Right ventricle myocardium superior (tissue), 1 donor: ENCODE results near the gene ILF3. TPM values are rescaled to one million over a fixed set of nuclear protein-coding genes. Genes with fewer than 3 reads are reported as not detected.

Experiments used
- ATAC-seq: fragments of 200-7000 bp; cut with Tn5 transposase; one replicate; pipeline ENCODE4 v1.9.1; 2020; ENCODE audit warnings: mild to moderate bottlenecking; ENCODE audit not compliant: poor library complexity
- DNase-seq: peaks from one replicate; pipeline ENCODE4 v3.0.0-alpha.2; 2020
- intact Hi-C: fragments of 100-400 bp; cut with DNase I; formaldehyde crosslinking; loops from one replicate; pipeline ENCODE4 v1.11.2; 2022
- total RNA-seq: library from RNA; stranded (reverse); fragmentation: NEBNext Ultra II Directional; extraction: Animal tissue kit (Norgen Biotek cat#: 25700); gene quantifications from one replicate; pipeline ENCODE4 v1.2.1, GENCODE V29; 2021
- donor health status: DM: no; HTN: yes; CAD: no; lungs with severe emphysema.

The ILF3 gene
- total RNA-seq, 1 donor from 2014 or later, result 91.7 TPM

DNA sequence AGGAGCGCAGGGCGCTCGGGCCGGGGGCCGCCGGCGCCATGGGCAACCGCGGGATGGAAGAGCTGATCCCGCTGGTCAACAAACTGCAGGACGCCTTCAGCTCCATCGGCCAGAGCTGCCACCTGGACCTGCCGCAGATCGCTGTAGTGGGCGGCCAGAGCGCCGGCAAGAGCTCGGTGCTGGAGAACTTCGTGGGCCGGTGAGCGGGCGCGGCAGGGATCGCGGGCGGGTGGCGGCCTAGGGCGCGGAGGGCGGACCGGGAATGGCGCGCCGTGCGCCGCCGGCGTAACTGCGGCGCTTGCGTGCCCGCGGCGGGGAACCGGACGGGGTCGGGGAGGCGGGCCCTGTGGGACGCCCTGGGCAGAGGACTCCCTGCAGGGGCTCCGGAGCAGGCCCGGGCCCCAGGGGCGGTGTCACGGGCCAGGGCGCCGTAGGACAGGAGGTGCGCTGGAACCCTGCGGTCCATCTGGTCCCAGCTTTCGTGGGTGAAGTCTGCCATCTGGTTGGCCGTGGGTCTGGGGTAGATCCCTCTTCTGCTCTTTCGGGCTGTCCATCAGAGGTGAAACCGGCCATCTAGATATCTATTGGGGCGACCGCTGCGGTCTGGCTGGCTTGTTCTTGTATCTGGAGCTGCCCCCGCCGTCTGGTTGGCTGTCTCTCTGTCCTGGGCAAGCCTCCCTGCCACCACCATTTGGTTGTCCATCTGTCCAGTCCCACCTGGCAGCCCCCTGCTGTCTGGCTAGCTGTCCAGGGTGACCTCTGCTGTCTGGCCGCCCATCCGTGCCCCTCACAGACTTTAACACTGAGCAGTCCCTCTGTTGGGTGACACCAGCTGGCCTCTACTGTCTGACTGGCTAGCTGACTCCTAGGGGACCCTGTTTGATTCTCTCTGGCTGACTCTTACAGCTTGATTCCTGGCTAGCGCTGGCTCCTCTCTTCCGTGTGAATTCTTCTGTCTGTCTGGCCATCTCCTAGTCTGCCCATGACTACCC lies 64.4 kb downstream of the ILF3 start:
- peak; percentile 66 for DNase-seq
- intact Hi-C loops, result loop anchor here (2.0 kb wide), 1 partner anchor 50 kb away; no protein-coding TSS in a partner anchor
- peak; percentile 47 for ATAC-seq

DNA sequence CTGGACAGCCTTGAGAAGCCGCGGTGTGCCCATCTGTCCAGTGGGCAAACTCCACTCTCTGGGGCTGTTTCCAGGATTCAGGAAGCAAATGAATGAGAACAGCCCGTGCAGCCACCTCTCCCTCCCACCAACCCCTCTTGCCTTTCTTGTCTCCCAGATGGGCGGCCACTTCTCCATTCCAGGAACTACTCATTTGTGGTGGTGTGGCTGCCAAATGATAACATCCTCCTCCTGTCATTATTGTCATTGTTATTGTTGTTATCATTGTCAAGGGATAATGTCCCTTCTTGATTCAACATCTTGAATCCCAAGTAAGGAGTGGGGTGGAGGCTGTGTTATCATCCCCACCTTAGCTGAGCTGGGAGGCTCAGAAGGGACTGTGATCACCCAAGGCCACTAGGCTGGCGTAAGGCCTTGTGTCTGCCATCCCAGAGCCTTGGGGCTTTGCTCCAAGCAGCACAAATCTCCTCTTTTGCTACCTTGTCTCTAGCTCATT lies 65.4 kb downstream of the ILF3 start:
- DNase-seq, result no peak
- no peak for ATAC-seq
- intact Hi-C loops, result loop anchor here (2.0 kb wide), 1 partner anchor 49 kb away; no protein-coding TSS in a partner anchor

DNA sequence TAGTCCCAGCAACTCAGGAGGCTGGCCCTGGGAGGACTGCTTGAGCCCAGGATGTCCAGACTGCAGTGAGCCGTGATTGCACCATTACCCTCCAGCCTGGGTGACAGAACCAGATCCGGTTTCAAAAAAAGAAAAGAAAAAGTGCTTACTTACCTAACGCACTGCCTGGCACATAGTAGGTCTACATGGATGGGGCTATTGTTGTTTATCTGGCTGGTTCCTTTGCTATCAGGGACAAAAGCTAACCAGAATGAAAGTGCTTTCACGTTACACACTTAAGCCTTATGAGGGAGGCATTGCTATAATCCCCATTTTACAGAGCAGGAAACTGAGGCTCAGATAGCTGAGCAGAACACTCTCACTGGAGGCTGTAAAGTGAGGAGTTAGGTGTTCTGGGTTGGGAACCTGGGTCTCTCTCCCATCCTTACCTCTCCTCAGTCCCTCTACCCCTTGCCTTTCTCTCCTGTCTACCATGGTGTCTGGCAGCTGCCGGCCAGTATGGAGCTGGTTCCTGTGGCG lies 66.5 kb downstream of the ILF3 start:
- intact Hi-C loops, result no loop called here
- no peak for DNase-seq
- ATAC-seq, result no peak

DNA sequence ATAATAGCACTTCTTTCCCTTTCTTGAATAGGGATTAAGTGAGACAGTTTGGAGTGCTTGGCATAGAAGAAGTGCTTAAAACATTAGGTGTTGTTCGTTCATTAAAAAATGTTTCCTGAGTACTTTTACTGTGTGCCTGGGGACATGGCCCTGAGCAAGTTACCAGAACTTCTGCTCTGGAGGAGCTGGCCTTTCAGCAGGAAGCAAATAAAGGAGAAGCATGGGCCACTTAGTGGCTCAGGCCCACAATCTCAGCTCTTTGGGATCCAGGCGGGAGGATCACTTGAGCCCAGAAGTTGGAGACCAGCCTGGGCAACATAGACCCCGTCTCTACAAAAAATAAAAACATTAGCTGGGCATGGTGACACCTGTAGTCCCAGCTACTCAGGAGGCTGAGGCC lies 69.4 kb downstream of the ILF3 start:
- ATAC-seq (no peak), DNase-seq (no peak)
- intact Hi-C loops, result no loop called here

DNA sequence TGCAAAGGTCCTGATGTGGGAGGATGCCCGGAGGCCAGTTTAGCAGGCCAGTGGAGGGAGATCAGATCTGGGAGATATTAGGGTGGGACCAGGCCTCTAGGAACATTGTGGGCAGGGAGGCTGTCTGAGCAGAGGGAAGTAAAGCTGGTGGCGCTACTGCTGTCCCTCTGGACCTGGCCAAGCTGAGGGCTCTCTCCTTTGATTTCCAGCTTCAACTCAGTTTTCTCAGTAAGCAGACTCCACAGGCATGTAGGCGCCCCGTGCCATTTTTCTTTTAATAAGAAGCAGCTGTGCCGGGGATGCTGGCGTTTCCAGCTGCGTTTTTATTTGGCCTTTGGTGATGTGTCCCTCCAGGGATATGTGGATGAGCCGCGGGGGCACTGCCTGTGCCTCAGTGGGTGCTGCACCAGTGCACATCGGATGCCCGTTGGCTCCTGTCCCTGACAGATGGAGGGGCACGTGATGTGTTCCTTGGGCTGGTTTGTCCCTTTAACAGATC lies 70.5 kb downstream of the ILF3 start:
- DNase-seq, result no peak
- intact Hi-C loops, result no loop called here
- no peak for ATAC-seq

DNA sequence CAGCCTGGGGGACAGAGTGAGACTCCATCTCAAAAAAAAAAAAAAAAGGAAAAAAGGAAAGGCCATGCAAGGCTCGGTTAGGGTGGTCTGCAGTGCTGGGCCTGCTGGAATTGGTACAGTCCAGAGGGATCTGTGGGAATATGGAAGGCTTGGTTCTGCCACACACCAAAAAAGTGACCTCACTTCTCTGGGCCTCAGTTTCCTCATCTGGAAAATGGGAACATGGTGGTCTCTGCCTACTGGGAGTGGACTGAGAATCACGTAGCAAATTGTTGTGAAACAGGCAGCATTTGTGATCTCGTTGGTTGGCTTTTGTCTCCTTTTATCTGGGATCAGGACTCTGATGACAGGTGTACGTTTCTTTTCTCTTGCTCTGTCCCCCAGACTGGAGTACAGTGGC lies 71.3 kb downstream of the ILF3 start:
- intact Hi-C loops, result no loop called here
- DNase-seq (no peak), ATAC-seq (no peak)

DNA sequence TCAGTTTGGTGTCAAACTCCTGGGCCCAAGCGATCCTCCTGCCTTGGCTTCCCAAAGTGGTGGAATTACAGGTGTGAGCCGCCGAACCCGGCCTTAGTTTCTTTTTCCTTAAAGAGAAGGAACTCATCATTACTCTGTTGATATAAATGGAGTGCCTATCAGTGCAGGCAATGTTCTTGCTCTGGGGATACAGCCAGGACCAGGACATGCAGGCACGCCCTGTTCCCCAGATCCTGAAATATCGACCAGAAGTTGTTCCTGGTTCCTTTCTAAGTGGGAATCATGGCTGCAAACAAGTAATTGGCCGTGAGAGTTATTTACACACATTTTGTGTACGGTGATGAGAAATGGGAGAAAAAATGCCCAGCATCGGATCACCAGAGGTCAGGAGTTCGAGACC lies 72.1 kb downstream of the ILF3 start:
- intact Hi-C loops, result no loop called here
- no peak for DNase-seq
- ATAC-seq, result peak; percentile 74

DNA sequence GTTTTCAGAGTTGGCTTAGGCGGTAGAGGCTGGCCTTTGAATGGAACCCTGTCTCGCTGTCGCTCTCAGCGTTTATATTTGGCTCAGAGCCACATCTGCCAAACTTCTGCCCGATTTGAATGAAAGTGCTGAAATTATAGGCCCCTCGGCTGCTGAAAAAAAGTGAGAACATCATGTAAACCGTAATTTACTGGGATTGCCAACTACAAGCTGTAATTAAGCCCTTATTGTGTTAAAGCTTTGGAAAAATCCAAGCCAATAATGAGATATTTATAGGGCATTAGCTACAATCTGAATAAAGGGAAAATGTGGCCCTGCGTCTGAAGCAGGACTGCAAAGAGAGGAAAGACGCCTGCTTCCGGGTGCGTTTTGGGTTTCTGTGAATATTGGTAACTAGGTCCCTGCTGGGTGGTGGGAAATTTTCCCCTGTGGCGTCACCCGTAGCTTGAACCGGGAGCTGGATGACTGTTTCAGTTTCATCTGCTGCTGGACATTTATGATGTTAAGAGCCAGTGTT lies 73.6 kb downstream of the ILF3 start:
- no peak for DNase-seq
- intact Hi-C loops, result no loop called here
- no peak for ATAC-seq

DNA sequence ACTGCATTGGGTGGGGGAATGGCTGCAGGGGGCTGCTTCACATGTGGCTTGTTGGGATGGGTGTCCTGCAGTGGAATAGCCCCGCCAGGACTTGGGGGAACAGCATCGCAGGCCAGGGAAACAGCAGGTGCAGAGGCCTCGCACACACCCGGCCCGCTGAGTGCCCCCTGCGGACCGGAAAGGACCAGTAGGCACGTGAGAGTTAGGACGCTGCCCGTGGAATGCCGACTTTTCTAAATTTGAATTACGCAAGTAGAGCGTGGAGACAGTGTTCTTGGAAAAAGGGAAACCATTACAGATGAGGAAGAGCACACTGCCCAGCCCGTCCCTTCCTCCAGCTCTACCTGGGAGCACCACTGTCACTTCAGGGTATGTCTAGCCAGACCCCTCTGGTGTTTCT lies 75.3 kb downstream of the ILF3 start:
- ATAC-seq (no peak), DNase-seq (peak; percentile 56)
- intact Hi-C loops, result no loop called here

DNA sequence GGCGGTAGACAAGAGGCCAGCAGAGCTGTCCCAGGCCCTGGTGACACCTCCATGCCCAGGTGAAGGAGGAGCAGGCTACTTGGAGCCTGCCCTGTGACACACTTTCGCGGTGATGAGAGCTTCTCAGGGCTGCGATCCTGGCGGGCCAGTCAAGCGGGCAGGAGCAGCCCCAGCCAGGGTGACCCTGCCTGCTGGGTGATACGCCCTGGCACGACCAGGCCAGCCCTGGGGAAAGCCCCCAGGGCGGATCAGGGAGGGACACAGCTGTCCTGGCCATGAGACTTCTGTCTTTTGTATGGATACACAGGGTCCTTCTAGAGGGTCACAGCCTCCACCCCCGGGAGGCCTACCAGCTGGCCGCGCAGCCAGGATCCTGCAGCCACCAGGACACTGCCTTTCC lies 76.8 kb downstream of the ILF3 start:
- intact Hi-C loops, result no loop called here
- peak; percentile 56 for DNase-seq
- ATAC-seq, result peak; percentile 63

DNA sequence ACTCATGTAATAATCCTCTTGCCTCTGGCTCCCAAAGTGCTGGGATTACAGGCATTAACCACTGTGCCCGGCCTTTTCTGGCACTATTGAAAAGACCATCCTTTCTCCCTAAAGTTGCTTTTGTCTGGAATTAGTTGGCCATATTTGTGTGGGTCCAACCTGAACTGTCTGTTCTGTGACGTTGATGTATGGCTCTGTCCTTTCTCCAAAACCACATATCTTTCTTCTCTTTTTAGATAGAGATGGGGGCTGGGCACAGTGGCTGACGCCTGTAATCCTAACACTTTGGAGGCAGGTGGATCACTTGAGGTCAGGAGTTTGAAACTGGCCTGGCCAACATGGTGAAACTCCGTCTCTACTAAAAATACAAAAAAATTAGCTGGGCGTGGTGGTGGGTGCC lies 81.6 kb downstream of the ILF3 start:
- ATAC-seq, result no peak

DNA sequence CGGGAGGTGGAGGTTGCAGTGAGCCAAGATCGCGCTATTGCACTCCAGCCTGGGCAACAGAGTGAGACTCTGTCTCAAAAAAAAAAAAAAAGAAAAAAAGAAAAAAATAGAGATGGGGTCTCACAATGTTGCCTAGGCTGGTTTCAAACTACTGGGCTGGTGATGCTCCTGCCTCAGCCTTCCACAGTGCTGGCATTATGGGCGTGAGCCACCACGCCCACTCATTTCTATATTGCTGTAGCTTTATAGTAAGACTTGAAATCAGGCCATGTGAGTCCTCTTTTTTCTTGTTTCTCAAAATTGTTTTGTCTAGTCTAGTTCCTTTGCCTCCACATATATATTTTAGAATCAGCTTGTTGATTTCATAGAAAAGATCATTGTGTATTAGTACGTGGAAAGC lies 82.0 kb downstream of the ILF3 start:
- no peak for ATAC-seq
- DNase-seq, result no peak
- intact Hi-C loops, result no loop called here

More for the DNA sequence above, 81.6 kb downstream of the ILF3 start:
- intact Hi-C loops, result no loop called here
- DNase-seq, result no peak

DNA sequence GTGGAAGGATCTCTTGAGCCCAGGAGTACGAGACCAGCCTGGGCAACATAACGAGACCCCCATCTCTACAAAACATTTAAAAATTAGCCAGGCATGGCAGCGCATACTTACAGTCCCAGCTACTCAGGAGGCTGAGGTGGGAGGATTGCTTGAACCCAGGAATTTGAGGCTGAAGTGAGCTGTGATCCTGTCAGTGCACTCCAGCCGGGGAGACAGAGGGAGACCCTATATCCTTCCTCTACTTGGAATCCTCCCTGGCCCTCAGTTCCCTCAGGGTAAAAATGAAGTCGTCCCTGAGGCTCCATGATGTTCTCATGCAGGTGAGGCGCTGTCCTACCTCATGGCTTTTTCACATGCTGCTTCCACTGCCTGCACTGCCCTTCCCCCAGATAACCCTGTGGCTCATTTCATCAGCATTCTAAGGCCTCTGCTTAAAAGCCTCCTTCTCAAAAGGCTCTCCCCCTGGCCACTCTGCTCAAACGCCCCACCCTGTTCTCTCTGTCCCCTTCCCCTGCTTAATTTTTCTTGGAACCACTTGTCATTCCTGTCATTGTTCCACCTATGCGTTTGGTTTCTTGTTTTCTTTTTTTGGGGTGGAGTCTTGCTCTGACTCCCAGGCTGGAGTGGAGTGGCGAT lies 82.9 kb downstream of the ILF3 start:
- ATAC-seq (peak; percentile 23), DNase-seq (no peak)
- intact Hi-C loops, result no loop called here

DNA sequence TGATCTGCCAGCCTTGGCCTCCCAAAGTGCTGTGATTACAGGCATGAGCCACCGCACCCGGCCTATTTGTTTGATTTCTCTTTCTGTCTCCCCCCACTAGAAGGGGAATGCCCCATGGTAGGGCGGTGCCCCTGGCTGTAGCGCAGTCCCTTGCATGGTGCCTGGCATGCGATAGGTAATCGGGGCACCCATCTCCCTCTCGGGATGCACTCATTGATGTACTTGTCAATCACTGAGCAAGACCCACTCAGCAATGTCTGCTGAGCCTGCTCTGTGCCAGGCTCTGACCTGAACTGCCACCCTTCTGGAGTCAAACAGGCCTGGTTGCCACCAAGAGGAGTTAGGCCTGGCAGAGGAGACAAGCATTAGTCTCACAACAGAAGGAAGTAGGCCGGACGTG lies 83.6 kb downstream of the ILF3 start:
- no peak for ATAC-seq
- intact Hi-C loops, result no loop called here
- DNase-seq, result no peak

DNA sequence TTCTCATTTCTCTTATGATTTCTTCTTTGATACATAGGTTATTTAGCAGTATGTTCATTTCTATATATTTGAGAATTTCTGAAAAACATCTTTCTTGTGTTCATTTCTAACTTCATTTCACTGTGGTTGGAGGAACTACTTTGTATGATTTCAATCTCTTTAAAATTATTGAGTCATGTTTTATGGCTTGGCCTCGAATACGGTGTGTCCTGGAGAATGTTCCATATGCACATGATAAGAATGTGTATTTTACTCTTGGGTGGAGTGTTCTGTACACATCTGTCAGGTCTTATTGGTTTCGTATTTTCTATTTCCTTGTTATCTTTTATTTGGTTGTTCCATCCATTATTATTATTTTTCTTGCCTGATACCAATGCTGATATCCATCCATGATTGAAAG lies 86.7 kb downstream of the ILF3 start:
- DNase-seq (no peak), ATAC-seq (no peak)
- intact Hi-C loops, result no loop called here
